Right renal pelvis (tissue), 4 donors: ENCODE data around the gene PLA2G1B. TPM values are rescaled to one million over a fixed set of nuclear protein-coding genes. Genes with fewer than 3 reads are reported as not detected.

Experiments
- DNase-seq, 4 donors: peaks; one replicate each; pipeline ENCODE4 v3.0.0-alpha.2; 2013; ENCODE audit warnings: low read depth in 4 of 4, low spot score in 3 of 4, missing footprints in 1 of 4
- polyA plus RNA-seq, 4 donors: library from polyadenylated mRNA; unstranded; fragments of 120-200 nt; gene quantifications; one replicate each; pipeline ENCODE4 v1.2.1, GENCODE V29; 2013; ENCODE audit not compliant: insufficient read length in 4 of 4

Gene PLA2G1B
- under 1 TPM; 0.31 to 0.73 (median 0.42) TPM for polyA plus RNA-seq

- DNase-seq = no peak
These were observed at the start of gene PLA2G1B for GRCh38 chr12:120327593-120327992. TSS of gene PLA2G1B (minus strand) at chr12:120327779. CDS start at chr12:120327753, 26 bp downstream.

- DNase-seq = no peak
These were observed 49.5 kb upstream of the PLA2G1B start for GRCh38 chr12:120376934-120377572.

GRCh38 chr12:120376416-120376815, 48.8 kb upstream of the PLA2G1B start:
- no peak for DNase-seq

GRCh38 chr12:120376009-120376408, 48.4 kb upstream of the PLA2G1B start:
- no peak for DNase-seq

- no peak for DNase-seq
These were observed 46.1 kb upstream of the PLA2G1B start for GRCh38 chr12:120373683-120374082.

- no peak for DNase-seq
These were observed 43.0 kb upstream of the PLA2G1B start for GRCh38 chr12:120370343-120371243.

- no peak for DNase-seq
These were observed 42.2 kb upstream of the PLA2G1B start for GRCh38 chr12:120369603-120370342.

GRCh38 chr12:120368789-120369602, 41.4 kb upstream of the PLA2G1B start, which contains the start of gene MSI1:
TSS of gene MSI1 (minus strand) at chr12:120369164. CDS start at chr12:120369091, 73 bp downstream.
- DNase-seq = no peak

- no peak for DNase-seq
These were observed 40.6 kb upstream of the PLA2G1B start for GRCh38 chr12:120367924-120368788.

GRCh38 chr12:120367233-120367923, 39.8 kb upstream of the PLA2G1B start:
- DNase-seq = no peak

GRCh38 chr12:120366845-120367232, 39.3 kb upstream of the PLA2G1B start:
- DNase-seq = no peak

- DNase-seq = no peak
These were observed 38.7 kb upstream of the PLA2G1B start for GRCh38 chr12:120366341-120366705.

- no peak for DNase-seq
These were observed 38.2 kb upstream of the PLA2G1B start for GRCh38 chr12:120365675-120366340.

- no peak for DNase-seq
These were observed 36.9 kb upstream of the PLA2G1B start for GRCh38 chr12:120364487-120364886.

GRCh38 chr12:120363274-120363855, 35.8 kb upstream of the PLA2G1B start:
- DNase-seq = no peak

- no peak for DNase-seq
These were observed 35.1 kb upstream of the PLA2G1B start for GRCh38 chr12:120362516-120363273.
